PFSK-1 (cell line): ENCODE data around the gene SUSD4.

Experiments used
- FOXP2 ChIP-seq: optimal IDR thresholded peaks from 2 replicates; pipeline ENCODE3; 2011; ENCODE audit warnings: borderline replicate concordance, control low read depth, inconsistent platforms; ENCODE audit not compliant: insufficient read depth; ENCODE audit errors: extremely low read length, extremely low read depth
- POLR2AphosphoS5 ChIP-seq: IDR thresholded peaks from 2 replicates; pipeline ENCODE4 v1.6.1; 2012; ENCODE audit warnings: low read depth, mild to moderate bottlenecking, control low read depth, low read length, moderate library complexity
- SIN3A ChIP-seq: IDR thresholded peaks from 2 replicates; pipeline ENCODE4 v1.6.1; 2012; ENCODE audit warnings: mild to moderate bottlenecking, low read length, moderate library complexity, borderline replicate concordance; ENCODE audit not compliant: insufficient read depth
- TAF1 ChIP-seq: IDR thresholded peaks from 2 replicates; pipeline ENCODE4 v1.6.1; 2012; ENCODE audit warnings: low read length, control low read depth, borderline replicate concordance; ENCODE audit not compliant: insufficient read depth
- TF ChIP-seq, protein P1 (sequence below), 2 experiments: IDR thresholded peaks; 2 replicates each; pipeline versions ENCODE4 v1.6.1 to v1.8.0; 2011 to 2012; ENCODE audit warnings: low read depth in 2 of 2, low read length in 2 of 2, control low read depth in 1 of 2, inconsistent platforms in 1 of 2, mild to moderate bottlenecking in 1 of 2, moderate library complexity in 1 of 2; ENCODE audit not compliant: insufficient read depth in 1 of 2

SUSD4 gene

DNA sequence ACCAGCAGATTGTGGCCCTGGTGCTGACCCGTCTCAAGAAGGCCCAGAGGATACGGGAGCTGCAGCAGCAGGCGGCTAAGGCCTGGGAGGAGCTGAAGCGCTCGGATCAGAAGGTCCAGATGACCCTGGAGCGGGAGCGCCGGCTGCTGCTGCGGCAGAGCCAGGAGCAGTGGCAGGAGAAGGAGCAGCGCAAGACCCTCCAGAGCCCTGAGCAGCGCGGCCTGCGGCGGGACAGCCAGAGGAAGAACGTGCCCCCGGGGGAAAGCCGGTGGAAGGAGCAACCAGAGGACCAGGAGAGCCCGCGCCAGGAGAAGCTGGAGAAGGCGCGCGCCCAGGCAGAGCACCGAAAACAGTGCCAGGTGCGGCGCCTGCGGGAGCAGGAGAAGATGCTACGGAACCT, 30.3 kb upstream of the SUSD4 start:
- no peak for TF ChIP-seq FOXP2
- TF ChIP-seq, protein P1, sequence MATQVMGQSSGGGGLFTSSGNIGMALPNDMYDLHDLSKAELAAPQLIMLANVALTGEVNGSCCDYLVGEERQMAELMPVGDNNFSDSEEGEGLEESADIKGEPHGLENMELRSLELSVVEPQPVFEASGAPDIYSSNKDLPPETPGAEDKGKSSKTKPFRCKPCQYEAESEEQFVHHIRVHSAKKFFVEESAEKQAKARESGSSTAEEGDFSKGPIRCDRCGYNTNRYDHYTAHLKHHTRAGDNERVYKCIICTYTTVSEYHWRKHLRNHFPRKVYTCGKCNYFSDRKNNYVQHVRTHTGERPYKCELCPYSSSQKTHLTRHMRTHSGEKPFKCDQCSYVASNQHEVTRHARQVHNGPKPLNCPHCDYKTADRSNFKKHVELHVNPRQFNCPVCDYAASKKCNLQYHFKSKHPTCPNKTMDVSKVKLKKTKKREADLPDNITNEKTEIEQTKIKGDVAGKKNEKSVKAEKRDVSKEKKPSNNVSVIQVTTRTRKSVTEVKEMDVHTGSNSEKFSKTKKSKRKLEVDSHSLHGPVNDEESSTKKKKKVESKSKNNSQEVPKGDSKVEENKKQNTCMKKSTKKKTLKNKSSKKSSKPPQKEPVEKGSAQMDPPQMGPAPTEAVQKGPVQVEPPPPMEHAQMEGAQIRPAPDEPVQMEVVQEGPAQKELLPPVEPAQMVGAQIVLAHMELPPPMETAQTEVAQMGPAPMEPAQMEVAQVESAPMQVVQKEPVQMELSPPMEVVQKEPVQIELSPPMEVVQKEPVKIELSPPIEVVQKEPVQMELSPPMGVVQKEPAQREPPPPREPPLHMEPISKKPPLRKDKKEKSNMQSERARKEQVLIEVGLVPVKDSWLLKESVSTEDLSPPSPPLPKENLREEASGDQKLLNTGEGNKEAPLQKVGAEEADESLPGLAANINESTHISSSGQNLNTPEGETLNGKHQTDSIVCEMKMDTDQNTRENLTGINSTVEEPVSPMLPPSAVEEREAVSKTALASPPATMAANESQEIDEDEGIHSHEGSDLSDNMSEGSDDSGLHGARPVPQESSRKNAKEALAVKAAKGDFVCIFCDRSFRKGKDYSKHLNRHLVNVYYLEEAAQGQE (IDR thresholded peaks at IDR 0.05; ENCODE audit: insufficient read depth in 1 of 2, low read depth in 2 of 2, low read length in 2 of 2), result no peak

DNA sequence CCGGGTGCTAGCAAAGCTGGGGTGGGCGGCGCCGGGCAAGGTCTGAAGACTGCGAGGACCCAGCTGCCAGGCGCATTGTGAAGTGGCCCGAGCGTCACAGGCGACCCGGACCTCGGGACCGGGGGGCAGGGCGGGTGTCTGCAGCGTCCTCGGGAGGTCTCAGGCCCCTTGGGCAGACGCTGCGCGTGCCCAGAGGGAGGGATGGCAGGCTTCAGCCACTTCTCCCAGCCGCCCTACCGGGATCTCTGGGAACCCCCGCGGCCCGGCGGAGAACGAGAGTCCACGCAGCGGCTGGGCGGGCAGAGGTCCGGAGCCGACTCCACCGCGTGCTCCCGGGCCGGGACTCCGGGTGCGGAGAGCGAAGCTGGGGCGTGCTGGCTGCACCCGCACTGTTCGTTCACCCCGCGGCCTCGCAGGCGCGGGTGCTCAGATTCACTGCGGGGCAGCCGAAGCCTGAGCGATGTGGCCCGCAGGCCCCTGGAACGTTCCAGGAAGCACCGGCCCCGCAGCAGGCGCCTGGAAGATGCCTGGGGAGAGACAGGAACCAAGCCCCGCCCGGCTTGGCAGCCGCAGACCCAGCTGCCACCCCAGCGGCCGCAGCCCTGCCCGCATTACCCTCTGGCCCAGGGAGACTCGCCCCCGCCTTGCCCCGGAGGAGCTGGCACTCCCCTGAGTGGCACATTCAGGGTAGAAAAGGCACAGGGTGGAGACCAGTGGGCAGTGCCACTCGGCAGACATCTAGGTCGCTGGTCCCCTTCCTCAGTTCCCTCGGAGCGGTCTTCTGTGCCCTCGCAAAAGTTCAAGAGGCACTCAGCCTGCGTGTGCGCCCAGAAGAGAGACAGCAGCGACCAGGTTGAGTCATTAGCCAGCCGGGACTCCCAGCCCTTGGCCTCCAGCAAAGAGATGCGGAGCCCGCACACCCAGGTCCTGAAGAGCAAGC, 29.6 kb upstream of the SUSD4 start, which contains the start of gene CCDC185:
TSS of gene CCDC185 (plus strand) at position 141 of the 940 bp plus-strand sequence. CDS start at position 202, 61 bp downstream.
- TF ChIP-seq TAF1 (no peak), SIN3A (no peak)

DNA sequence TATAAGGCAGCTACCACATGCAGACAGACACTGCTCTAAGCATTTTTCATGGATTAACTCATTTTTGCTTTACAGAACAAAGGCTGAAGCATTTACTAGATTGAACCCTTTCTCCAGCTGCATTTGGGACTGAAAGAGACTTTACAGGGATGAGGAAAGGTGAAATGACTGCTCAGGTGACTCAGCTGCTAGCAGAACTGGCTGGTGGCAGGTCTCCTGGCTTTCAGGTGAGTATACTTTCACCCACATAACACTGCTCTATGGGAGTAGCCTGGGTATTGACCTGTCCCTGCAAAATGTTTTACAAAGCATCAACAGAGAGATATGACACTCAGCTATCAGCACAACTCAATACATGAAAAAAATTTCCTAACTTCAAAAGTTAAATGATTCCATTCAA, 26.6 kb upstream of the SUSD4 start:
- TF ChIP-seq TAF1 (no peak), SIN3A (no peak), FOXP2 (no peak), POLR2AphosphoS5 (no peak)
- TF ChIP-seq, protein P1 (IDR thresholded peaks at IDR 0.05; ENCODE audit: insufficient read depth in 1 of 2, low read depth in 2 of 2, low read length in 2 of 2), result no peak

DNA sequence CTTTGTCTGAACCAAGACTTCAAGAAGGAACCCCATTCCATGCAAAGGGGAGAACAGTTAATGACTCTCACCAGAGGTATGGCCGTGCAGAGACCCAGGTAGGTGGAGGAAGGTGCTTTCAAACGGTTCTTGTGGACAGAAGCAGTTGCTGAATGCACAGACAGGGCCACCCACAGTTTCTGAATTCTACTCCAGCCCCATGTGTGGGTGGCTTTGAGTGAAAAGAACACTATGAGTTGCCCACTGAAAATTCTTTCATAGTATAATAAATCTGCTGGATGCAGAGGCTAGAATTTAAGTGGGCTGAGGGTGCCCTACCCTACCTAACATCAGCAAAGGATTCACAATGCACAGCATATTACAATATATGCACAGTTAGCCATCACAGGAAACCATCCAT, 22.0 kb upstream of the SUSD4 start:
- TF ChIP-seq SIN3A (no peak), FOXP2 (no peak), POLR2AphosphoS5 (no peak), TAF1 (no peak)
- TF ChIP-seq, protein P1 (IDR thresholded peaks at IDR 0.05; ENCODE audit: insufficient read depth in 1 of 2, low read depth in 2 of 2, low read length in 2 of 2), result no peak

DNA sequence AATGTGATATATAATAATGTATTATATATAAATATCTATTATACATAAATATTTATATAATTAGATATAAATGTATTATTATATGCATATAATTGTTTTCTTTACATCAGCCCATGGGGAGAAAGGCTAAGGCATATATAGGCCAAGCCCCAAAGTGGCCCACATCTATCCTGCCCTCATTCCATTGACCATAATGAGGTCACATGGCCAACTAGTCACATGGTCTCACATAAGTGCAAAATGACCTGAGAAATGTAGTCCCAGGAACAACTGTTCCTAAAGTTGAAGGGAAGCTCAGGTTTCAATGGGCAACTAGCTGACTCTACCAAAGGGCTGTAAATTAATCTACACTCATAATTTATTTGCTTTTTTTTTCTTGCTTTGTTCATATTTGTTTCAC, 14.8 kb upstream of the SUSD4 start:
- TF ChIP-seq SIN3A (no peak), FOXP2 (no peak)

DNA sequence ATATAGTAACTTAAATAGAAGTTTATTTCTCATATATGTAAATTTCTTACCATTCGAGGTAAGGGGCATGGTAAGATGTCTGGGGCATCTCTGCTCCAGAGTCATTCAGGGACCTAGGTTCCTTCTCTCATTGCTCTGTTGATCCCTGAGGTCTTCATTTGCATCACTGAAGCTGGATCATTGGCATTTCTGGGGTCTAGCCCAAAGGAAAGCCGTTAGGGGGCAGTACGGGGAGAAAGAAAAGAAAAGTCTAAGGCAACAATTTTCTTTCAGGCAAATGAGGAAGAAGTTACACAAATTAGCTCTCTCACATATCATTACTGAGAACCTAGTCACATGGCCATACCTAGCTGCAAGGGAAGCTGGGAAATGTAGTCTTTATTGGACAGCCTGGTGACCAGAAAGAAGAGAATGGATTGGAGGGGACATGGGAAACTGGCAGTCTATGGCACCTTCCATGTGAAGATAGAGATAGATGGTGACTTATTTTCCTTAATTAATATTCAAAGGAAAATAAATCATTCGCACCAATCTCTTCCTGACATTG, 10.2 kb upstream of the SUSD4 start:
- TF ChIP-seq, protein P1 (IDR thresholded peaks at IDR 0.05; ENCODE audit: insufficient read depth in 1 of 2, low read depth in 2 of 2, low read length in 2 of 2), result no peak
- no peak for TF ChIP-seq SIN3A
- no peak for TF ChIP-seq FOXP2
- no peak for TF ChIP-seq TAF1
- TF ChIP-seq POLR2AphosphoS5, result no peak
